ENCODE data around the gene CXXC1. TPM values are rescaled to one million over a fixed set of nuclear protein-coding genes. Genes with fewer than 3 reads are reported as not detected.
A peak's percentile ranks its signal among the peaks of the same experiment; 100 is the strongest.

Gene CXXC1
- total RNA-seq (2021; fragmentation: NEBNext Ultra II Directional; extraction: Animal tissue kit (Norgen Biotek cat#: 25700)) (73.3 and 80.9 TPM in 2 replicates), polyA plus RNA-seq (2011; rRNA removed) (136 and 208 TPM in 2 replicates), polyA minus RNA-seq (2011; rRNA and poly(A)+ RNA removed) (30.6 and 34.3 TPM in 2 replicates)
- 116 TPM for polyA plus RNA-seq (2011; cell fraction: cytosol; rRNA removed)
- 325 TPM for polyA plus RNA-seq (2011; cell fraction: nucleus; rRNA removed)
- polyA plus RNA-seq (2012, experiment 1 of 2), result 60.6 to 96.5 TPM (median 93.1 TPM) in 4 replicates
- polyA plus RNA-seq (2012, experiment 2 of 2), result 63.3 TPM
- 48.4 TPM for polyA plus RNA-seq (2013, experiment 1 of 2)
- 42.2 TPM for polyA plus RNA-seq (2013, experiment 2 of 2)
- polyA minus RNA-seq (2011; cell fraction: cytosol; rRNA and poly(A)+ RNA removed), result 27.0 TPM
- 40.6 TPM for polyA minus RNA-seq (2011; cell fraction: nucleus; rRNA and poly(A)+ RNA removed)
- long read RNA-seq, experiment 1, partial matches to known transcripts, result 24 of 40 reads
- long read RNA-seq, experiment 1, other reads (novel, unspliced or antisense), result 11 of 40 reads
- long read RNA-seq, experiment 2, transcript CXXC1-201 (15 exons, 2,936 nt), result major isoform, 18 of 33 reads
- long read RNA-seq, experiment 2, partial matches to known transcripts, result 4 of 33 reads
- long read RNA-seq, experiment 2, other reads (novel, unspliced or antisense), result 8 of 33 reads

GRCh38 chr18:50287441-50288347, at the start of gene CXXC1:
Gene CXXC1, minus strand, starts transcription at chr18:50287692. Its CDS starts 103 bp downstream, at chr18:50287589.
- no peak within 1 kb of the TSS; the same call in 1 of the 2 replicates for H3K18ac ChIP-seq (ENCODE audit: extremely low read depth, low read length)
- no peak within 1 kb of the TSS for H3K23ac ChIP-seq (ENCODE audit: insufficient read length)
- no peak within 1 kb of the TSS for H2AK5ac ChIP-seq (ENCODE audit: low read depth, low read length)
- no peak within 1 kb of the TSS for H3K4ac ChIP-seq (replicated peaks; ENCODE audit: insufficient read length, low read depth, low read length)
- H2BK5ac ChIP-seq (ENCODE audit: low read depth, low read length), result no peak within 1 kb of the TSS
- no peak within 1 kb of the TSS for H3K14ac ChIP-seq (ENCODE audit: insufficient read length)
- no peak within 1 kb of the TSS for H2BK20ac ChIP-seq (ENCODE audit: low read length)
- H3K4me3 ChIP-seq (ENCODE audit: extremely low read depth in 1 of 4, insufficient read depth in 2 of 4, low read depth in 3 of 4, low read length in 4 of 4), result peak within 1 kb of the TSS; percentile 78 to 99 (median 95)
- peak within 1 kb of the TSS; percentile 59 for H3K56ac ChIP-seq (replicated peaks; ENCODE audit: insufficient read length, low read depth, low read length)
- peak; percentile 95 for FAIRE-seq
- peaks cover 0 to 5% of the 10 kb centered on the region in 2 experiments for H4K20me1 ChIP-seq (replicated peaks in 1 of 2; ENCODE audit: control insufficient read depth in 1 of 2, insufficient read depth in 2 of 2, low read length in 2 of 2)
- H3K4me1 ChIP-seq (replicated peaks in 1 of 4; ENCODE audit: control insufficient read depth in 3 of 4, insufficient read depth in 4 of 4, low read length in 3 of 4), result peaks cover 0 to 5% (median 2%) of the 10 kb centered on the region in 4 experiments; a peak in 3 of 7 replicates
- peak within 1 kb of the TSS; percentile 43; the same call in 1 of the 2 replicates for H4K8ac ChIP-seq (ENCODE audit: extremely low read depth, insufficient read depth, low read length)
- H3K9me3 ChIP-seq (ENCODE audit: insufficient read depth in 2 of 2, low read depth in 1 of 2, low read length in 1 of 2), result no peaks in the 10 kb centered on the region
- ChIA-PET POLR2A (ENCODE audit: partially characterized antibody) (no interaction called here), CTCF (ENCODE audit: partially characterized antibody) (interaction anchor here (1.0 kb wide), 1 partner anchor 70 kb away, joined by 6 read pairs; no protein-coding TSS in a partner anchor)
- peaks cover 0 to 7% of the 10 kb centered on the region in 2 experiments; a peak in 1 of 4 replicates for H3K79me2 ChIP-seq (ENCODE audit: control insufficient read depth in 1 of 2, insufficient read depth in 2 of 2, low read length in 2 of 2)
- H4K91ac ChIP-seq (replicated peaks; ENCODE audit: insufficient read length, low read length), result no peak within 1 kb of the TSS
- H2BK15ac ChIP-seq (ENCODE audit: low read length), result peak within 1 kb of the TSS; percentile 49; the same call in 1 of the 2 replicates
- H3K79me1 ChIP-seq (ENCODE audit: low read depth, low read length), result no peaks in the 10 kb centered on the region
- no peak within 1 kb of the TSS for H2BK12ac ChIP-seq (ENCODE audit: low read depth, low read length)
- peak within 1 kb of the TSS; percentile 100 for H2AFZ ChIP-seq (ENCODE audit: low read length)
- peak within 1 kb of the TSS; percentile 47; the same call in 1 of the 2 replicates for H3K27ac ChIP-seq (ENCODE audit: low read depth, low read length)
- H3K9ac ChIP-seq (replicated peaks in 1 of 4; ENCODE audit: extremely low read depth in 1 of 4, low read depth in 3 of 4, low read length in 3 of 4), result peak within 1 kb of the TSS; percentile 34 to 56 (median 46)
- H2BK120ac ChIP-seq (replicated peaks; ENCODE audit: low read depth, low read length), result no peak within 1 kb of the TSS
- H3K27me3 ChIP-seq (replicated peaks in 1 of 4; ENCODE audit: control insufficient read depth in 3 of 4, extremely low read depth in 1 of 4, insufficient read depth in 3 of 4, low read length in 3 of 4), result no peaks in the 10 kb centered on the region
- H3K4me2 ChIP-seq (ENCODE audit: insufficient read depth in 1 of 2, low read depth in 2 of 2, low read length in 2 of 2), result peak within 1 kb of the TSS; percentile 80 to 91
- WGBS, 2 experiments (ENCODE audit: extremely low coverage in 1 of 2, insufficient coverage in 1 of 2, insufficient read length in 1 of 2, insufficient replicate concordance in 2 of 2, low coverage in 1 of 2, low lambda C conversion rate in 2 of 2, missing lambda C conversion rate in 1 of 2), result 2% methylated on average over 70 of the region's 76 CpGs; no CpG with 5 or more reads in 1 of the 2 experiments
- no peak within 1 kb of the TSS for H4K5ac ChIP-seq (ENCODE audit: insufficient read length, low read depth, low read length)
- H3K23me2 ChIP-seq (ENCODE audit: low read depth, low read length), result peaks cover 6% of the 10 kb centered on the region
- peak; percentile 93 to 99 for DNase-seq (ENCODE audit: low read depth in 1 of 2, low spot score in 2 of 2)
- peaks cover 3 to 22% (median 20%) of the 10 kb centered on the region in 4 experiments for H3K36me3 ChIP-seq (ENCODE audit: control insufficient read depth in 2 of 4, insufficient read depth in 4 of 4, low read length in 3 of 4)
- TF ChIP-seq, protein P1, sequence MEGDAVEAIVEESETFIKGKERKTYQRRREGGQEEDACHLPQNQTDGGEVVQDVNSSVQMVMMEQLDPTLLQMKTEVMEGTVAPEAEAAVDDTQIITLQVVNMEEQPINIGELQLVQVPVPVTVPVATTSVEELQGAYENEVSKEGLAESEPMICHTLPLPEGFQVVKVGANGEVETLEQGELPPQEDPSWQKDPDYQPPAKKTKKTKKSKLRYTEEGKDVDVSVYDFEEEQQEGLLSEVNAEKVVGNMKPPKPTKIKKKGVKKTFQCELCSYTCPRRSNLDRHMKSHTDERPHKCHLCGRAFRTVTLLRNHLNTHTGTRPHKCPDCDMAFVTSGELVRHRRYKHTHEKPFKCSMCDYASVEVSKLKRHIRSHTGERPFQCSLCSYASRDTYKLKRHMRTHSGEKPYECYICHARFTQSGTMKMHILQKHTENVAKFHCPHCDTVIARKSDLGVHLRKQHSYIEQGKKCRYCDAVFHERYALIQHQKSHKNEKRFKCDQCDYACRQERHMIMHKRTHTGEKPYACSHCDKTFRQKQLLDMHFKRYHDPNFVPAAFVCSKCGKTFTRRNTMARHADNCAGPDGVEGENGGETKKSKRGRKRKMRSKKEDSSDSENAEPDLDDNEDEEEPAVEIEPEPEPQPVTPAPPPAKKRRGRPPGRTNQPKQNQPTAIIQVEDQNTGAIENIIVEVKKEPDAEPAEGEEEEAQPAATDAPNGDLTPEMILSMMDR (IDR thresholded peaks at IDR 0.05; ENCODE audit: control extremely low read depth in 1 of 3, insufficient read depth in 1 of 3, low read depth in 1 of 3, low read length in 3 of 3), result peak in 1 of 3 experiments; percentile 26; a peak in 1 of 4 replicates
- no peak for TF ChIP-seq BACH1 (IDR thresholded peaks at IDR 0.05; ENCODE audit: low read length)
- TF ChIP-seq SAP30 (IDR thresholded peaks at IDR 0.05; ENCODE audit: insufficient read depth, insufficient replicate concordance, low read length), result peak; percentile 100
- TF ChIP-seq BRCA1 (IDR thresholded peaks at IDR 0.05; ENCODE audit: low read depth, low read length), result no peak
- TF ChIP-seq TEAD4 (IDR thresholded peaks at IDR 0.05; ENCODE audit: low read depth, low read length), result peak; percentile 91

Measured in H1 (cell line).